H1 (cell line): ENCODE results near the gene AGPAT3. TPM values are rescaled to one million over a fixed set of nuclear protein-coding genes. Genes with fewer than 3 reads are reported as not detected.

Source experiments
- CBX8 ChIP-seq: fragments of 300-800, 300-1000 bp; sonication (generic); IDR thresholded peaks from 2 replicates; pipeline ENCODE4 v1.7.1; 2016; ENCODE audit warnings: low read depth, low read length, borderline replicate concordance
- RFX5 ChIP-seq: IDR thresholded peaks from 2 replicates; pipeline ENCODE4 v1.6.1; 2011; ENCODE audit warnings: low read depth, low read length, improper control_type of control experiment, borderline replicate concordance
- polyA plus RNA-seq, 7 experiments: library from polyadenylated mRNA; depleted of rRNA in 3 of 7; stranded (reverse) in 5 of 7; unstranded in 2 of 7; fragments of >200 nt in 5 of 7; fragments of 200-250 nt in 2 of 7; gene quantifications; 1 replicate in 5 of 7; 2 replicates in 1 of 7; 4 replicates in 1 of 7; pipeline versions ENCODE4 v1.2.1 to v1.2.3, GENCODE V29; 2011 to 2013; ENCODE audit warnings: missing spikeins in 2 of 7, mixed read lengths in 2 of 7
- total RNA-seq: library from RNA; stranded (reverse); fragmentation: NEBNext Ultra II Directional; extraction: Animal tissue kit (Norgen Biotek cat#: 25700); gene quantifications from 2 replicates; pipeline ENCODE4 v1.2.1, GENCODE V29; 2021

AGPAT3 gene
- total and polyA plus RNA-seq, 2 of the 8 experiments (the other 6 are each of a cell fraction or from before 2014, with no cell fraction given) = 5.8 to 7.3 TPM

DNA sequence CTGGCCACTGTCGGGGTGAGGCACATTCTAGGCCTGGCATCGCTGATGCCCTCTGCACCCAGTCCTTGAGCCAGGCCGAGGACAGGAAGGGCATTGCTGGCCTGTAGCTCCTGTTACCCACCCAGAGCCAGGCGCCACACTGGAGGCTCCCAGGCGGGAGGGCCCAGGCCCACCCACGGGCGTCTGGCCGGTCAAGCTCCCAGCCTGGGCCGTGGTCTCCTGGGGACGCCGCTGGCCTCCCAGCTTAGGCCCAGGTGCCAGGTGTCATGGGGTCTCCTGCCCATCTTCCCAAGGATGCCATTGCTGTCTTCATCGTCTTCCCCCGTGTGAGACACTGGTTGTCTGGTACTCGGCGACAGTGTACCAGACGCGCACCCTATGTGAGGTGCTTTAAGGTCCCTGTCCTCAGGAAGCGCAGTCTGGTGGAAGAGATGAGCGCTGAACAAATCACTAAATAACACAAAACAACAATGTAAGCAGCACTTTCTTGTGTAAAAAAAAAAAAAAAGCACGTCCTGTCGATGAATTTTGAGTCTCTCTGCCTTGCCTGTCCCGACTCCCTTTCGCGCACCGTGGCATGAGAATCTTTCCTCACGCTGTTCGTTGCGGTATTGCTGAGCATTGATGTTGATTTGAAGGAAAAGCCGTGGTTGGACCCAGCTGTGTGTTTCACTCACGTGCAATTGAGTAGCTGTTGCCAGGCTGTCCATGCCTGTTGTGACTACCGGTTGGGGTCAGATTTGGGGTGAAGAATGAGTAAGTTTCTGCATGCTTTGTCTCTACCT is 120.1 kb downstream of the AGPAT3 start (continued):
- TF ChIP-seq RFX5 (no peak), CBX8 (no peak)
- TF ChIP-seq, all 59 proteins: peak for 0
